Measurements from ENCODE around the gene EIPR1.

The EIPR1 gene

DNA sequence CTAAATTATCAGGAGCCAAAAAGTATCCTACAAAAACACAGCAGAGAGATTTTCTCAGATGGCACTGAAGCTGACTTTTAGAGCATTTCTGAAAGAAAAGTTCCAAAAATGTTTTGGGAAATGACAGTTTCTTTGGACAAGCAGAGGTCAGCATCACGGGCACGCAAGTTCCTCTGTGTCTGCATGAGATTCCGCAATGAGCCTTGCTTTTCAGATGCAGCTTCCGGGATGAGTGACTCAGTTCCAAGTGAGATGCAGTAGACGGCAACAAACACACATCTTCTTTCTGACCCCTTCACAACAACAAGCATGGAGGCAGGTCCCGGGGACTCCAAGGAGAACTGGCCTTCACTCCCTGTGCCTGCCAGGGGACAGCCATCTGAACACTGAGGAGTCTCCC, 76.6 kb downstream of the EIPR1 start:
- TF ChIP-seq, protein P1, sequence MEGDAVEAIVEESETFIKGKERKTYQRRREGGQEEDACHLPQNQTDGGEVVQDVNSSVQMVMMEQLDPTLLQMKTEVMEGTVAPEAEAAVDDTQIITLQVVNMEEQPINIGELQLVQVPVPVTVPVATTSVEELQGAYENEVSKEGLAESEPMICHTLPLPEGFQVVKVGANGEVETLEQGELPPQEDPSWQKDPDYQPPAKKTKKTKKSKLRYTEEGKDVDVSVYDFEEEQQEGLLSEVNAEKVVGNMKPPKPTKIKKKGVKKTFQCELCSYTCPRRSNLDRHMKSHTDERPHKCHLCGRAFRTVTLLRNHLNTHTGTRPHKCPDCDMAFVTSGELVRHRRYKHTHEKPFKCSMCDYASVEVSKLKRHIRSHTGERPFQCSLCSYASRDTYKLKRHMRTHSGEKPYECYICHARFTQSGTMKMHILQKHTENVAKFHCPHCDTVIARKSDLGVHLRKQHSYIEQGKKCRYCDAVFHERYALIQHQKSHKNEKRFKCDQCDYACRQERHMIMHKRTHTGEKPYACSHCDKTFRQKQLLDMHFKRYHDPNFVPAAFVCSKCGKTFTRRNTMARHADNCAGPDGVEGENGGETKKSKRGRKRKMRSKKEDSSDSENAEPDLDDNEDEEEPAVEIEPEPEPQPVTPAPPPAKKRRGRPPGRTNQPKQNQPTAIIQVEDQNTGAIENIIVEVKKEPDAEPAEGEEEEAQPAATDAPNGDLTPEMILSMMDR (conservative IDR thresholded peaks at IDR 0.05; ENCODE audit: low read depth, low read length), result no peak
- no peak overlapping the region for H3K4me3 ChIP-seq (ENCODE audit: low read length)
- DNase-seq (ENCODE audit: low read depth), result no peak

DNA sequence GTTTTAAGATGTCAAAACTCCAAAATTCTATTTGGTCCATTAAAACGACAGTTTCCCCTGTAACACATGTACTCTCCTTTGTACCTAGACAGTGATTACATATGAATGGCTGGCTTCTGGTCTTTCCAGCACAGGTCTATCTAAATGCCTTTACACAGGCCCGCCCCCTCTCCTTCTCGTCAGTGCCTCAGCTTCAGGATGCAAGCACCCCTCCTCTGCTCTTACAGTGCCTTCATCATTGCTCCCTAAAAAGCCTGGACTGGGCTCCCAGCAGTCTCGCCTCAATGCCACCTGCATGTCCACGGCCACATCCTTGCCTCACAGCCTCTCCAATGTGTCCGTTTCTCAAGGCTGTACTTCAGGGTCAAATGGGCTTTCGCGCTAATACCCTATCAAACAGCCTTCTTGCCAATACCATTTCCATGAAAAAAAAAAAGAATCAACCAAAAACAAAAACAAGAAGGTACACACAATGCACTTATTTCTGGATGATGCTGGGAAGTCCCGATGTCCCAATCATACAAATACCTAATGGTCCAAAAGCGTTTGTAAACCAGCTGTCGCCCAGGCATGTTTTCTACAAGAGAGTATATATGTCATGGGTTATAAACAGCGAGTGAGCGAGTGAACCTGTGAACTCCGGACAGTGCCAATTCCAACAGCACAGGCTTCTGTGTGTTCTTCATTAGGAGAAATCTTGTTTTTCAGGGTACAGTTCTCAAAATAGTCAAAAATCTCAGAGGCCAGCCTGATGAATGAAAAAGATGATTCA, 77.2 kb downstream of the EIPR1 start:
- TF ChIP-seq, protein P1 (conservative IDR thresholded peaks at IDR 0.05; ENCODE audit: low read depth, low read length), result no peak

GRCh38 chr2:3299703-3300102, 77.9 kb downstream of the EIPR1 start:
- H3K4me3 ChIP-seq (ENCODE audit: low read length), result no peak overlapping the region
- DNase-seq (ENCODE audit: low read depth), result no peak
- TF ChIP-seq, protein P1 (conservative IDR thresholded peaks at IDR 0.05; ENCODE audit: low read depth, low read length), result no peak

More for the DNA sequence above, 77.2 kb downstream of the EIPR1 start:
- DNase-seq (ENCODE audit: low read depth), result no peak
- H3K4me3 ChIP-seq (ENCODE audit: low read length), result no peak overlapping the region

- no peak for DNase-seq (ENCODE audit: low read depth)
- H3K4me3 ChIP-seq (ENCODE audit: low read length), result no peak overlapping the region
- TF ChIP-seq, protein P1 (conservative IDR thresholded peaks at IDR 0.05; ENCODE audit: low read depth, low read length), result no peak
Measured at GRCh38 chr2:3299130-3299529, 78.5 kb downstream of the EIPR1 start.

GRCh38 chr2:3298191-3298590, 79.4 kb downstream of the EIPR1 start:
- no peak overlapping the region for H3K4me3 ChIP-seq (ENCODE audit: low read length)
- DNase-seq (ENCODE audit: low read depth), result no peak
- TF ChIP-seq, protein P1 (conservative IDR thresholded peaks at IDR 0.05; ENCODE audit: low read depth, low read length), result no peak

DNA sequence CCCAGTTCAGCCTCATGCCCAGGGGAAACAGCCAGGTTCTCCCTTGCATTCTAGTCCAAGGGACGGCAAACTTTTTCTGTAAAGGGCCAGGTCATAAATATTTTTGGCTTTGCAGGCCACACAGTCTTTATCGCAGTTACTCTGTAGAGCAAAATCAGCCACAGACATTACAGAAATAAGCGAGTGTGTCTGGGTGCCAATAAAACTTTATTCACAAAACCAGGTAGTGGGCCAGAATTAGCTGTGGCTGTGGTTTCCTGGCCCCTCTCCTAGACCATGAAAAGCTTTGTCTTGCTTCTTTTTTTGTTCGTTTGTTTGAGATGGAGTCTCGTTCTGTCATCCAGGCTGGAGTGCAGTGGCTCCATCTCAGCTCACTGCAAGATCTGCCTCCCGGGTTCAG, 80.1 kb downstream of the EIPR1 start:
- DNase-seq (ENCODE audit: low read depth), result no peak
- TF ChIP-seq, protein P1 (conservative IDR thresholded peaks at IDR 0.05; ENCODE audit: low read depth, low read length), result no peak

More for the DNA sequence above, 80.1 kb downstream of the EIPR1 start:
- H3K4me3 ChIP-seq (ENCODE audit: low read length), result no peak overlapping the region

Measured in retinal pigment epithelial cell (primary cell).